GM19099 (cell line): ENCODE data around the gene PDE4B.
A peak's percentile ranks its signal among the peaks of the same experiment; 100 is the strongest.

Experiments used
- POLR2A ChIP-seq: IDR thresholded peaks from 3 replicates; pipeline ENCODE4 v1.6.1; 2011; ENCODE audit warnings: low read depth; ENCODE audit not compliant: insufficient read length; ENCODE audit errors: extremely low read depth

PDE4B gene

DNA sequence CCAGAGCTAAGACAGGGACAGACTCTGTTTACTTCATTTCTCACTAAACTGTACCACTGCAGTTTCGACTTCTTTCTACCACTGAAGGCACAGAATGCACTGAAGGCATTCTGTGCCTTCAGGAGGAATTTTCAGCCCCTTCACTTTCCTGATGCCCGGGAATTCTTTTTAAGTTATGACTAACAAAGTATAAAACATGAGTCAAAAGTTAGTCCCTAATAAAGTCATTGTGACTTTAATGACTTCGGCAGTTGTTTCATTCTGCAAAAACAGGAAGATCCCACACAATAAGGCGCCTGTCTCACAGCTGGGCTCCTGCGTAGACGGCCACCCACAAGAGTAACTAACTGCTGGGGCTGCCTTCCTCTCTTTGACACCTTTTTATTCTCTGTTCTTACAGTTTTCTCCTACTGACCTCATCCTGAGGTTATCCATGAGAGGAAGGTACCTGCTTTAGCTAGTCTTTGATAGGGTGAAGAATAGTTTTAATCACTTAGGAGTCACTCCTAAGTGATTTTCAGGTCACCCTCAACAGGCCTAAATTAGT, 557.4 kb downstream of the PDE4B start:
- no peak for TF ChIP-seq POLR2A

DNA sequence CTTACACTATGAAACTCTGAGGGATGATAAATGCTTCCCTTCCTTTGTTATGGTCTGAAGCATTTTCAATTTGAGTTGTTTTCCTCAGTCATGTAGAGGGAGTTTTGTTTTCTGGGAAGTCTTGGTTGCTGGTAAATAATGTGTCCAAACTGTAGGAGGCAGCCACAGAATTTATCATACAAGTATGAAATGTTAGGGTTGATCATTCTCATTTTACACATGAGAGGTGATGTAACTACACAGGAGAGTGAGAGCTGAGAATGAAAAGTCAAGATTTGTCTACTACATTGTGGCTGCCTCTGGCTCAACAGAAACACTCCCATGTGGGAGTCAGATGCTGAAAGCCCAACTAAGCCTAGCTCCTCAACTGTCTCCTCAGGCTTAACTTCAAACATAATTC, 558.8 kb downstream of the PDE4B start:
- TF ChIP-seq POLR2A: no peak

DNA sequence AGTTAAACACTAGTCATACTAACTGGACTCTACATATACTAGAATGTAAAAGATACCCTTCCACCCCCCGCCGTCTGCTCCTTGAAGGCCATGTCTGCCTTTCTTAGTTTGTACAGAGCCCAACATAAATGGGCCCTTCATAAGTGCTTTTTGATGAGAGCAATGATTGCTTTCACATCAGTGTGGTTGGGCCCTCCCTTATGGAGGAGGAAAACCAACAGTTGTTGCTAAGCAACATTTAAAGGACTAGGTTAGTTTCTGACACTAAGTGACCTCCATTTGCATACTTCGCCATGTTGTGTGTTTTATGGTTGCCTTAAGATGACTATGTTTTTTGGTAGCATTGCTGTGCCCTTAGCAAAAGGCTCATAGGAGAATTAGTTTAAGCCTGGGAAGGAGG, 559.2 kb downstream of the PDE4B start:
- no peak for TF ChIP-seq POLR2A

DNA sequence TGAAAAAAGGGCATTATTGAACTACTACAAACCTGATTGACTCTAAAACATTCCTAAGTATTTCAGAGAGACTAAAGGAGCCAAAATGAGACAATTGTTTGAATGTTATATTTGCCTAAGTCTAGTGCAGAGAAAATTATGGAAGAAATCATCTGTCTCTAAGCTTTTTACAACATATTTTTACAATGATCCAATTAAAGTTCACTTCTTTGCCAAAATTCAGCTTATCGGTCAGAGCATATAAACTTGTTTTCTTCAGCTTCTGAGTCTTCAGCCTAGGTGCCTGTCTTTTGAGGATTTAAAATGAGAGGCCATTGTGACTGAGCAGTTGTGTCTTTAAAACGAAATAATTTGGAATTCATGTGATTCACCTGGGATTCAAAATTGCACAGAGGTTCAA, 560.1 kb downstream of the PDE4B start:
- no peak for TF ChIP-seq POLR2A

DNA sequence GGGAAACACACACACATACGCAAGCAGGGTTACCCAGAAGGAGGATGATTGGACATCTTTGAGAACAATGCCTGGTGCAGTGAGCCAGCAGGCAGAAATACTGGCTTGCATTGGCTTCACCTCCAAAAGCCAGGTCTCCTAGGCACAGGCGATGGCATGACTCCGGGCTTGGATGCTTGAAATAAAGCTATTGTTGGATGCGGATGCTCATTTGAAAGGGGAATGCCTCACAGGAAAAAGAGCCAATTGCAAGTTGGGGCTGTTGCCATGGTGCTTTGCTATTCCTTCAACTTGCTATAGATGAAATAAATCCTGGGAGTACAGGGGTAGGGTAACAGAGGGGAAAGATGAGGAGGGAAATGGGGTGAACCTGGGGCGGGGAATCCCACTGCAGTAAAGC, 560.6 kb downstream of the PDE4B start:
- no peak for TF ChIP-seq POLR2A

DNA sequence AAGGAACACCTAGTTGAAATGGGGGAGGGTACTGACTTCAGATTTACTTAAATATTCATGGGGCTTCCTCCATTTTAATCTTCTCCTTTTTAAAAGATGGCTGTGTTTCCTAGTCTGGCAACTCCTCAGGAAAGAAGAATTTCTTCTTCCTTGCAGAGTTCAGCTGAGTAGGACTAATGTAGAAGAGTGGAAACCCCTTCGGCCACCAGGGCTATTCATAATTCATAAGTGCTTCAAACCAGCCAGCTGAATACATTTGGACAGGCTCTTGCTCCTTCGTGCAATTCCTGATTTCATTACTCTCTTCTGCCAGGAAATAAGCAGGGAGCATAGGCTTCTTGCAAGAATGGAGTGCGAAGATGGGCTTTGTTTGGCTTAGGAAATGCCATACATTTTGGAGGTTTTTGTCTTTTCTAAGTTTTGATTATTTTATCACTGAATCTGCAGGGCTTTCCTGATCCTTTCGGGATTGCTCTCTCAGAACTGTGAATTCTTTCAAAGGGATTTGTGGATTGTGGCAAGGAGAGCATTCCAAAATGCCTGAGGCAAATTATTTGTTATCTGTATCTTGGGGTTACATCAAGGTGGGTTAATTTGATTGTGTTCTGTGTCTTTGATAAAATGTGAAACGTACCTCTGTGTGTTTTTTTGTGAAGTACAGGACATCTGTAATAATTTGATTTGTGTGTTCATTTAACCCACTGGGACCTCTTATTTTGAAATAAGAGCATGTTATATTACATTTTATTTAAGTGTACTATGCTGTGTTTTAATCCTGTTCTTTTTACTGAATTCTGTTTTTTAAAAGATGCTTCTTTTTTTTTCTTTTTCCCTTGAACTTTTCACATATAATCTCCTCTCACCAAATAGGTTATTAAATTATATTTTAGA, 561.9 kb downstream of the PDE4B start:
- no peak for TF ChIP-seq POLR2A

DNA sequence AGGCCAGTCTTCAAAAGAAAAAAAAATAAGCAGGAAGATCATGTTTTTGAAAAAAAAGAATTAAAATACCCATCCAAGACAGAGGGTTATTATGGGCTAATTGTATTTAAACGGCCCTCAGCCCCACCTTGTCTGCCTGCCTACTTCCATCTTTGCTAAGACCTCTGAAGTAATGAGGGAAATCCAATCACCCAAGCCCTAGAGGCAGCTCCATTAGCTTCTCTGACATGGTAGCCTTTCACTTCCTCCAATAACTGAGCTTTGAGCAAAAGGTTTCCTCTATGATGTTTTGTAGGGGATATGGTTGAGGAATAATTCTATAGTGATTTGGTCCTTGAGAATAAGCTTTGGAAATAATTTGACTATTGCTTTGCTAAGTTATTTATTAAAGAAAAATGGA, 563.1 kb downstream of the PDE4B start:
- no peak for TF ChIP-seq POLR2A

DNA sequence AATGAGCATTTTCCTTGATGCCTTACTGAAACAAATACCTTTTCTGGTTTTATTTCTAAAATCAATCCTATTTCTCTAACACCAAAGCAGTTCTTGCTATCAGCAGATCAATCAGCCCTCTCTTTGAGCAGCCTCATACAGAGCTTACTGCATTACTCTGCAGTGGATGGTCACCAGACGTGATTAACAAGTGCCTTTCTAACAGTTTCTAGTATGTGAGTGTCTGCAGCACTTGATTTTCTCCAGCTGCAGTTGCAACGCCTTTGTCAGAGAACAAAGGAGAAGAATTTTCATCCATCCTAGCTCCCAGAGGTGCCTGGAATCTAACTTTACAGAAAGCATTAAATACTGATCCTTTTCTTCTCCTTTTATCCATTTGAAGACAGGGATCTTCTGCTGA, 563.9 kb downstream of the PDE4B start:
- TF ChIP-seq POLR2A: no peak

DNA sequence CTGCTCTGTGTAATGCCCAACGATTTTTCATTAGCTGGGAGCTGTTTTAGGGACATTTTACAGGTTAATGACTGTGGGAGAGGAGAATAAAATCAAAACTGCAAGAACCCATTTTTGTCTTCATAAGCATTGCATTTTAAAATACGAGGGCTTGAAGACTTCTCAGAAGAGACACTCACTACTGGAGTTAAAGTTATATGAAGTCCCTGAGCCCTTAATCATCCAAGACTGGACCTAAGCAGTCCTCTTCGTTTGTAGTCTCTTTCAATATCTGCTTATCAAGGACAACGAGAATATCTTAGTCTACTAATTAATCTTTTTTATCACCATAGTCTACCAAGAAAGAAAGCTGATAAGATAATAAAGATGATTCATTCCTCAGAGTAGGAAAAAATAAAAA, 564.3 kb downstream of the PDE4B start:
- no peak for TF ChIP-seq POLR2A

DNA sequence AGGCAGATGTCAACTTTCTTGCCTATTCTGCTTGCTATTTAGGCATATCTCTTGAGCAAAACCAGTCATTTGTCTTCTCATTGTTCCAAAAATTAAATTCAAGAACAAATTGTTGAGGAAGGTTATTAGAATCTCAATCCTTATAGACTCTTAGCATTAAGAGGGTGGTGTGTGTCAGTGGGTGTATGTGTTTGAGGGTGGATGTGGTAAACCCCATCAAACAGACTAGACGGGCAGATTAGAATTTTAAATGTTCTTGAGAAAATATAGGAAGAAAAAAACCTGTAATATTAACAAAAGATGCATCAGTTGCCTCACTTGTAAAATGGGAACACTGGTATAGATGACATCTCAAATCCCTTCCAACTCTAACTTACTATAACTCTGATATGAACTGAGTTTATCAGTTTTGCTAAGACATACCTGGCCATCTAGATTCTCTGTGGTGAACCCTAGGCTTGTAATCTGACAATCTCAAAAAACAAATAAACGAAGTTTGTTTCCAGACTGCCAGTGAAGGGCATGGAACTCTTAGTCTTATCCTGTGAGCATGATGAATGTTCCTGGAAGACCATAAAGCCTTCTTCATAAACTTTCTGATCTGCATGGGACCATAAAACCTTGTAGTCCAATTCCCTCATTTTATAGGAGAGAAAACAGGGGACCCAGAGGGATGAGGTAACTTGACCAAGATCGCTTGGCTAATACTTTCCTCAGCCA, 564.9 kb downstream of the PDE4B start:
- TF ChIP-seq POLR2A: peak; percentile 17

DNA sequence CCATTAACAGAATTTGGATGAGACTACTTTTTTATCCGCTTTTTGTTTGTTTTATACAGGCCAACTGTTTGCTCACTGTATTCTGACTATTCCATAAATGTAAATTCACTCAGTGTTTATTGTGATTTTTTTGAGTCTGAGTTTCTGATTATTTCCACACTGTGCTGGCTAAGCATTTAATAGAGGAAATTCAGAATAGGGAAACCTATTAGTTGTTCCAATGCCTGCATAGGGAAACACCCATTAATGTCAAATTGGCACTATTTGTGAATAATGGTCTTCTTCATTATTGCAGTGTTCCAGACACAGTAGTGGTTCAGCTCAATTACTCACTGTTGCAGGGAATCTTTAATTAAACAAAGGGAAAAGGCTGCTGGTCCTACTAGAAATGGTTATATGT, 566.6 kb downstream of the PDE4B start:
- TF ChIP-seq POLR2A: no peak

DNA sequence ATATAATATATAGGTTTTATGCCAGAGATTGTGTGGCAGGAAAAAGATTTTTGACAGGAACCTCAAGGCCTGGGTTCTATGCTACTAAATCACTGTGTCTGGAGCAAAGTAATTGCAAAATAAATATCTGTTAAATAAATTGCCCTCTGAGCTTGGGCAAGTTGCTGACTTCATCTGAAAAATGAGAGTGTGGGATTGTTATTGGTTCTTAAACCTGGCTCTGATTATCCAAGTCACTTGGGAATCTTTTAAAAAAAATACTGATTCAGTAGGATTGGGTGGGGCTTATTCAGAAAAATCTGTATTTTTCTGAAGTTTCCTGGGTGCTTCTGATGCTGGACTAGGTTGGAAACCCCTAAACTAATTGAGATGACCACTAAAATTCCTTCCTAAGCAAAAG, 567.1 kb downstream of the PDE4B start:
- no peak for TF ChIP-seq POLR2A

DNA sequence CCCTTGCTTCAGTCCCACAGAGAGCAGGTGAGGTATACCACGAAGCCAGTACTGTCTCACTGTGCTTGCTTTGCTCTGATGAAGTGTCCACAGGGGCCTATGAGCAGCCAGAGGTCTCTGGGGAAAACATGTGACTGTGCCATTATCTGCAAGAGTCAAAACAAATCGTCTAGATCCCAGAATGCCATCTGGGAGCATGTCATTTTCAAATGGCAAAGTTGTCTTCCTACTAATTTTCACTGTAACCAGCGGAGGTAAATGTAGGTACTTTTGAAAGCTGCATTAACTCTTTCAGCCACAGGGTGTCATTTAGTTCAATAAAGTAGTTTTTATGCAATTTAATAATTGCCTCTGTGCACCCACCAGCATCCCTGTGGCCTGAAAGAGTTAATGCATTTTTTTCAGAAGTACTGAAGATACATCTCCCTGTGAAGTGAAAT, 567.6 kb downstream of the PDE4B start:
- no peak for TF ChIP-seq POLR2A

DNA sequence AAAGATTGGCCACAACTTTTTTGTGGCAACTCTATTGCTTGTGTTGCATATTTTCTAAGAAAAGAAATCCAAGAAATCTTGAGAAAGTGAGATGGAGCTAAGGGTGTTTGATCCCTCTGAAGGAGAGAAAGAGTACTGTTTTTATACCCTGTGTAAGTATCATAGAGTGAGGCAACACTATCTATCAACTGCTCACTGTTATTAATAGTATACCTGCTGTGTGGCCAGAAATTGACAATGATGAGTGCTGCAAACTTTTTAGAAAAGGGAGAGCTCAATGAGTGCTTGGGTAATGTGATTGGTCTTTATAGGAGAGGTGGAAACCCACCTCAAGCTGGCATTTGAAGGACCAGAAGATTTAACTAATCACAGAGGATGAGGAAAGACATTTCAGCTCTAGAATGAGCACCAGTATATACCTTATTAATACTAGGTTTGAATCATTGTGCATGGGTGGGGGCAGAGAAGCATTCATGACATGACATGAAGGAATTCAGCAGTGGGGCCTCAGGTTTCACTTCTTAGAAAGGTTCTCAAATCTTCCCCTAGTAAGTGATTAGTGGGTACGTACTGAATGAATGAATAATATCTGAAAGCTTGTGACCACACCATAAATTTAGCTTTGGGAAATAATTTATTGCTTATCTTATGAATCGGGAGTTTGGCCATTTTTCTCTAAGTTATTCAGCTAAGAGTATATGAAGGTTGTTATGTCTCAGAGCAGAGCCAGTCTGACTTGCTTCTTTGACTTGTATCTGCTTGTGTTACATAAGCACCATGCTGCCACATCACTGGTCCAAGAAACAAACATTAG, 572.1 kb downstream of the PDE4B start:
- peak; percentile 7 for TF ChIP-seq POLR2A

DNA sequence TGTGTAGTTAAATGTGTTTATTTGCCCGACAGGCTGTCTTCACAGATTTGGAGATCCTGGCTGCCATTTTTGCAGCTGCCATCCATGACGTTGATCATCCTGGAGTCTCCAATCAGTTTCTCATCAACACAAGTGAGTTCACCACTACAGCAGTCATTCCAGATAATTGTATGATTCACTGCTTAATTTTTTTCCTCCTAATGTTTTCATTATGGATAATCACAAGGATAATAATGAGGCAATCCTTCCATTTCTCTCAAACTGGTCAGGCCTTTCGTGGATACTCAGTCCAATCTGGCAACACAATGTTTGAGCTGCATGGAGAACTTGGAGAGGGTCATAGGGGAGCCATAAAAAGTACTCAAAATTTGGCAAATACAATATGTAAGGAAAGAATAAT, 572.9 kb downstream of the PDE4B start:
- no peak for TF ChIP-seq POLR2A
